Astrocyte of the cerebellum (primary cell): ENCODE data around the gene MRTFA.
"Not testable (repeated sequence)": the region's sequence is repeated elsewhere in the genome, so short reads cannot be mapped to it uniquely, and the experiment has no call there.

Experiments
- DNase-seq: peaks from one replicate; pipeline ENCODE4 v3.0.0-alpha.2; 2011; ENCODE audit warnings: low read depth
- H3K4me3 ChIP-seq: 2 replicates; pipeline ENCODE4 v1.5.1; 2011; ENCODE audit warnings: mild to moderate bottlenecking, low read depth, low read length, moderate library complexity
- in situ Hi-C: cut with HindIII; loops from 2 replicates; pipeline ENCODE4 v1.10.0; 2017; ENCODE audit warnings: low sequenced_read_pairs
- TF ChIP-seq, protein P1 (sequence below): IDR thresholded peaks from 2 replicates; pipeline ENCODE4 v1.5.1; 2012; ENCODE audit warnings: low read length, low read depth, moderate library complexity, mild to moderate bottlenecking; ENCODE audit errors: missing control alignments

Gene MRTFA

GRCh38 chr22:40517631-40518030 lies 118.9 kb downstream of the MRTFA start:
- H3K4me3 ChIP-seq: no peak overlapping the region
- TF ChIP-seq, protein P1, sequence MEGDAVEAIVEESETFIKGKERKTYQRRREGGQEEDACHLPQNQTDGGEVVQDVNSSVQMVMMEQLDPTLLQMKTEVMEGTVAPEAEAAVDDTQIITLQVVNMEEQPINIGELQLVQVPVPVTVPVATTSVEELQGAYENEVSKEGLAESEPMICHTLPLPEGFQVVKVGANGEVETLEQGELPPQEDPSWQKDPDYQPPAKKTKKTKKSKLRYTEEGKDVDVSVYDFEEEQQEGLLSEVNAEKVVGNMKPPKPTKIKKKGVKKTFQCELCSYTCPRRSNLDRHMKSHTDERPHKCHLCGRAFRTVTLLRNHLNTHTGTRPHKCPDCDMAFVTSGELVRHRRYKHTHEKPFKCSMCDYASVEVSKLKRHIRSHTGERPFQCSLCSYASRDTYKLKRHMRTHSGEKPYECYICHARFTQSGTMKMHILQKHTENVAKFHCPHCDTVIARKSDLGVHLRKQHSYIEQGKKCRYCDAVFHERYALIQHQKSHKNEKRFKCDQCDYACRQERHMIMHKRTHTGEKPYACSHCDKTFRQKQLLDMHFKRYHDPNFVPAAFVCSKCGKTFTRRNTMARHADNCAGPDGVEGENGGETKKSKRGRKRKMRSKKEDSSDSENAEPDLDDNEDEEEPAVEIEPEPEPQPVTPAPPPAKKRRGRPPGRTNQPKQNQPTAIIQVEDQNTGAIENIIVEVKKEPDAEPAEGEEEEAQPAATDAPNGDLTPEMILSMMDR: no peak
- in situ Hi-C loops: loop anchor here (5.0 kb wide), 1 partner anchor 130 kb away; no protein-coding TSS in a partner anchor
- no peak for DNase-seq

DNA sequence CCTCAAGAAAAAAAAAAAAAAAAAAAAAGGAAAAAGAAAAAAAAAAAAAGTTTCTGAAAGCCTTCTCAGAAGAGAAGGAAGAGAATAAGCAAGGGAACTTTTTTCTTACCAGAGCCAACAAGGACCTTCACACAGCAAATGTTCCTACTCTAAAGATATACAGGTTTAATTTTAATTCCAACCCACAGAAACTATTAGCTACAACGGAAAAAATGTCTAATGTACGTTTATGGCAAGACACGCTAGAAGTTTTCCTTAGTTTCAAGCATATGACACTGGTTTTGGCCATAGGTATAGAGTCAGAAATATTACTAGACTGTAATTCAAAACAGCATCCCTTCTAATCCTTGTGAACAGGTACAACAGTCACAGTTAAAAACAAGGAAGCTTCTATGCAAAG lies 120.1 kb downstream of the MRTFA start:
- in situ Hi-C loops: loop anchor here (5.0 kb wide), 1 partner anchor 131 kb away; no protein-coding TSS in a partner anchor

GRCh38 chr22:40512426-40513136 lies 123.9 kb downstream of the MRTFA start:
- in situ Hi-C loops: no loop called here
- no peak overlapping the region for H3K4me3 ChIP-seq
- DNase-seq: peak; percentile 99
- TF ChIP-seq, protein P1: no peak

More for the DNA sequence above, 120.1 kb downstream of the MRTFA start:
- DNase-seq: no peak
- TF ChIP-seq, protein P1: no peak
- no peak overlapping the region for H3K4me3 ChIP-seq

GRCh38 chr22:40511604-40512003 lies 124.9 kb downstream of the MRTFA start:
- DNase-seq: no peak
- no peak overlapping the region for H3K4me3 ChIP-seq
- in situ Hi-C loops: no loop called here
- TF ChIP-seq, protein P1: no peak

DNA sequence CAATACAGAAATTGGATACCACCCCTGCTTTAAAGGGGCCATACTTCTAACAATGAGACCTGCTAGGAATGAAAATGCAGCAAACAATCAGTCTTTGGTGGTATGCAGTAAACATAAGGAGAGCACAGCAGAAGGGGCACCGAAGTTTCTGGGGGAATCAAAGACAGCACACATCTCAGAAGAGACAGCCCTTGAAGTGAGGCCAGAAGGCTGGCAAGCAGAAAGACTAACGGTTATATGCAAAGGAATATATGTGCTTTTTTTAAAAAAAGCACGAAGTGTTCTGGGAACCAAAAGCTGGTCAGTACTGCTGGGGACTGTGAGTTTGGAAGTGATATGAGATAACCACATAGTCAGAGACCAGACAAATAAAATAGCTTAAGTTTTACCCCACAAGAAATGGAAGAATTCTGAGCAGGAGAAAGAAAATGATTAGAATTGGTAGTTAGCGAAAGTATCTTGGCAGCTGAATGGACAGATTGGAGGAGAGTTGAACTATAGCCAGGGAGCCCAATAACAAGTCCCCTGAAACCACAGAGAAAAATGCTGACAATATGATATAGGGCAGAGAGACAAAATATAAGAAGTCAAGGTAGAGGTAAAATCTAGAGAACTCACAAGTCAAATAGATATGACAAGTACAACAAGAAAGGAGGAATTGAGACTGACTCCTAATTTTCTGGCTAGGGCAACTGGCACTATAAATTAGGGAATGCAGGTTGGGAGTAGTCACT lies 125.7 kb downstream of the MRTFA start:
- no peak for DNase-seq
- TF ChIP-seq, protein P1: no peak
- H3K4me3 ChIP-seq: no peak overlapping the region
- in situ Hi-C loops: no loop called here

DNA sequence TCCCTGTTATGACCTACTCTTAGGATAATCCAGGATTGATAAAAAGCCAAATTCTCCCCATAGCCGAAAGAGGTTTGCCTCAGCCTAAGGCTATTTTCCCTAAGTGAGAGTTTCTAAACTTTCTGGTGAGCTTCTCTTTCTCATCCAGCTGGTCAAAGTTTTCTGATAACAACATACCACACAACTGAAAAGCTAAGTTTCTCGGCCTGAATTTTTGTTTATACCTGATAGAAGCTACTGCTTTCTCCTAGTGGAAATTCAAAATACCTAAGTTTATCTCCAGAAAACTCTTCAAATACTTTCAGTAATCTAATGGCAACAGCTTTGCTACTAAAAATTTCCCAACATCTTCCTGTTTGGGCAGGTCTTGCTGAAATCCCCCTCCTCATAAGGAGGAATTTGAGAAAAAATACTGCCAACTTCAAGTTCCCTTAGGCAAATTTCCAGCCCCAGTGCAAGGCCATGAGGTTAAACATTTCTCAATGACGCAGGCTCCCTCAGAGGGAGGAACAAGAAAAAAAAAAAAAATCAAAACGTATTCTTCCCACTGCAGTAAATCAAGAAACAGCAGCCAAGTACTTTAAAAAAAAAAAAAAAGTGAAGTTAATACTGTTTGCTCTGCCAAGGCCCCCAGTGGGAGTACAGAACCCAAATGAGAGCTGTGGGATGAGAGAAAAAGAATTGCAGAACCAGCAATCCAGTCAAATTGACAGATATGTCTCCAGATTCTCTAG lies 127.0 kb downstream of the MRTFA start:
- TF ChIP-seq, protein P1: no peak
- no peak overlapping the region for H3K4me3 ChIP-seq
- DNase-seq: peak; percentile 94
- in situ Hi-C loops: no loop called here

GRCh38 chr22:40508046-40508445 lies 128.5 kb downstream of the MRTFA start:
- H3K4me3 ChIP-seq, DNase-seq, in situ Hi-C loops: not testable (repeated sequence)
